HG02840 (cell line): ENCODE data around the gene TMEM256.

Experiments
- ATAC-seq: cut with Tn5 transposase; IDR thresholded peaks from one replicate; pipeline ENCODE4 v1.9.1; 2021; ENCODE audit warnings: mild to moderate bottlenecking, moderate library complexity, moderate number of reproducible peaks; ENCODE audit not compliant: unreplicated experiment, low FRiP score

TMEM256 gene

DNA sequence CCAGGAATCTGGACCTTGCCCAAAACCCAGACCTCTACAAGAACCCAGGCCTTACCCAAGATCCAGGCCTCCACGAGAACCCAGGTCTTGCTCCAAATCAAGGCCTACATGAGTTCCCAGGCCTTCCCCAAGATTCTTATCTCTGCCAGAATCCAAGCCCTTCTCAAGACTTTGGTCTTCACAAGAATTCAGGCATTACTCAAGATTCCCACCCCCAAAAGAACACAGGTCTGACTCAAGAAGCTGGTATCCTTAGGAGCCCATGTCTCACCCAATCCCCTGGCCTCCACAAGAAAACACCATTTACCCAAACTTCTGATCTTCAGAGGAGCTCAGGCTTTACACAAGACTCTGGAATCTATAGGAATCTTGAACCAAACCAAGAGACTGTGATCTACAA lies 27.3 kb upstream of the TMEM256 start:
- no peak for ATAC-seq

GRCh38 chr17:7429722-7430121 lies 25.8 kb upstream of the TMEM256 start:
- no peak for ATAC-seq

GRCh38 chr17:7428557-7428956 lies 24.7 kb upstream of the TMEM256 start, which contains the start of gene SPEM3:
Gene SPEM3, plus strand, starts transcription at chr17:7428857. Its CDS starts 46 bp downstream, at chr17:7428903.
- ATAC-seq, result no peak

DNA sequence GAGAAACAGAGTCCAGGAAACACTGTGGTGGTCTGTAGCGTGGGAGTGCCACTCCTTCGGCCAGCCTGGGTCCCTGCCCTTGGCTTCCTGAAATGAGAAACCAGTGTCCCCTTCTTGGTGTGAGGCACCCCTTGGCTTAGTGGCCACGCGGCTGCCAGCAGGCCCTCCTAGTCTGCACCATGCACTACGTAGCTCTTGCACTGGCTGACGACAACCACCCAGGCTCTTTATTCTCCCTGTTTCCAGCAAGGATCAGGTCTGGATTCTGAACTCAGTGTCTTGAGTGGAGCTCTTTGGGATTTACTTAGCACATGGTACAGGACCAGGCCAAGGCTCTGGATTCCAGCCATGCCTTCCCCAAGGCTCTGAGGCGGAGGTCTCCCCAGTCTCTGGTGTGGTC lies 23.7 kb upstream of the TMEM256 start:
- no peak for ATAC-seq

DNA sequence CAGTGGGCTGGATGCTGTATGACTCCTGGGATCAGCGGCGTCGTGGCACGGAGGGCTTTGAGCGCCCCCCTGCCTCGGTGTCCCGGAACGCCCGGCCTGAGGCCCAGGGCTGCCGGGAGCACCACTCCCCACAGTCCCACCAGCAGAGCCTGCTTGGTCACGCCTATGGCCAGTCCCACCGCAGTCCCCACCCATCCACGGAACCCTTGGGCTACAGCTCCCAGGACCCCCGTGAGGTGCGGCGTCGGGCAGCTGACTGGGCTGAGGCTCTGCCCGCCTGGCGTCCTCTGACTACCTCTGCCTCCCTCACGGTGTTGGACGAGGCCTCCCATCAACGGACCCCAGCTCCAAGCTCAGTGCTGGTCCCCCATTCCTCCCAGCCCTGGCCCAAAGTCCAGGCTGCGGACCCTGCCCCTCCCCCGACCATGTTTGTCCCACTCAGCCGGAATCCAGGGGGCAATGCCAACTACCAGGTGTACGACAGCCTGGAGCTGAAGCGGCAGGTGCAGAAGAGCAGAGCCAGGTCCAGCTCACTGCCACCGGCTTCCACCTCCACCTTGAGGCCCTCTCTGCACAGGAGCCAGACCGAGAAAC lies 23.1 kb upstream of the TMEM256 start:
- ATAC-seq, result no peak

DNA sequence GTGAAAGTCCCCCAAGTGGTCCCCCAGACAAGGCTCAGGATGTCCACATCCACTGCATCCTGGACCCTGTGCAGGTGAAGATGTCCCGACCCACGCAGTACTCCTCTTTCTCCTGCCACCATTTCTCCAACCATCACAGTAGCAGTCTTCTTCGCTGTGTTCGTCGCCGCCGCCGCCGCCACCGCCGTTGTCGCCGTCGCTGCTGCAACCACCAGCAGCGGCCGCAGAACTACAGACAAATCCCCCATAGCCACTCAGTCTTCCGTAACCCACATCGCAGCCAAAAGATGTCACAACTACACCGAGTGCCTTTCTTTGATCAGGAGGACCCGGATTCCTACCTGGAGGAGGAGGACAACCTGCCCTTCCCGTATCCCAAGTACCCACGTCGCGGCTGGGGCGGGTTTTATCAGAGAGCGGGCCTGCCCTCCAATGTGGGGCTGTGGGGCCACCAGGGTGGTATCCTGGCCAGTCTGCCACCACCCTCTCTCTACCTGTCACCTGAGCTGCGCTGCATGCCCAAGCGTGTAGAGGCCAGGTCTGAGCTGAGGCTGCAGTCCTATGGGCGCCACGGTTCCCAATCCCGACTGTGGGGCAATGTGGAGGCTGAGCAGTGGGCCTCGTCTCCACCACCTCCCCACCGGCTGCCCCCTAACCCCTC lies 22.4 kb upstream of the TMEM256 start:
- ATAC-seq, result no peak

DNA sequence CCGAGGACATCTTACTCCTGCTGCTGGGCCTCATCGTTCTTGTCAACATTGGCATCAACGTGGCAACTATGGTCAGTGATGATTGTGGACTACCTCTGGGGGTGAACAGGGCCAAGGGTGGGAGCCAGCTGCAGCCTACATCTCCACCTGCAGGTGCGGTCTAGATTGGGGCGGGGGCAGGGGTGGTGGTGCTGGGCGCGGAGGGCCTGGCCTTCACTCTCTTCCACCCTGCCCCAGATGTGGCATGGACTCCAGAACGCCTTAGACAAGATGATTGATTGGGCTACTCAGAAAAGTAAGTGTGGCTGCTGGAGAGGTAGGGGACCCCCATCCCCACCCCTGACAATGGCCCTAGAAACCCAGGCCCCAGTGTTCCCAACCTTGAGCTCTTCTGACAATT lies 21.9 kb upstream of the TMEM256 start:
- no peak for ATAC-seq

GRCh38 chr17:7425316-7425715 lies 21.4 kb upstream of the TMEM256 start, which contains the start of gene SPEM2:
Gene SPEM2, plus strand, starts transcription at chr17:7425616. Its CDS starts 73 bp downstream, at chr17:7425689.
- ATAC-seq, result no peak

DNA sequence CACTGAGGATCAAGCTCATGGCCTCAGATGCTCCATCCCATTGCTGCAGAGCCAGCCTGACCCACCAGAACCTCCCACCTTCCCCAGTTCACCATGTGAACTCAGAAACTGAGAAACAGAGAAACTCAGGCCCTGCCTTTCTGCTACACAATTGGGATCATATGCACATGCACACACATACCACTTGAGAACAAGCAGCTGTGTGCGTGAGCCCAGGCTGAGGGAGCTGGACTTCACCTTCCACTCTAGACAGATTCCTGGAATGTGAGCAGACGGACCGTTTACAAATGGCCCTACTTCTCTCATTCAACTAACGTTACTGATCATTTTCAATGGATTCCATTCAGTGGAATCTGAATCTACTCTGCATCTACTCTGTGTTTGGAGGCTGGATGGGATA lies 19.8 kb upstream of the TMEM256 start:
- ATAC-seq, result no peak

DNA sequence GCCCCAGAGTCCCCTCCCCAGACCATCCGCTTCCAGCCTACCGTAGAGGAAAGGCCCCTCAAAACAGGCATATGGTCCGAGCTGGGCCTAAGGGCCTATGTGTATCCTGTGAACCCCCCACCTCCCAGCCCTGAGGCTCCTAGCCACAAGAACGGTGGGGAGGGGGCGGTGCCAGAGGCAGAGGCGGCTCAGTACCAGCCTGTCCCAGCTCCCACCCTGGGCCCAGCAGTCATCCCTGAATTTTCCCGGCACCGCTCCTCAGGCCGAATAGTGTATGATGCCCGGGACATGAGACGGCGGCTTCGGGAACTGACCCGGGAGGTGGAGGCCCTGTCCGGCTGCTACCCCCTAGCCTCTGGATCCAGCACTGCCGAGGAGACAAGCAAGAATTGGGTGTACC lies 17.3 kb upstream of the TMEM256 start:
- no peak for ATAC-seq

DNA sequence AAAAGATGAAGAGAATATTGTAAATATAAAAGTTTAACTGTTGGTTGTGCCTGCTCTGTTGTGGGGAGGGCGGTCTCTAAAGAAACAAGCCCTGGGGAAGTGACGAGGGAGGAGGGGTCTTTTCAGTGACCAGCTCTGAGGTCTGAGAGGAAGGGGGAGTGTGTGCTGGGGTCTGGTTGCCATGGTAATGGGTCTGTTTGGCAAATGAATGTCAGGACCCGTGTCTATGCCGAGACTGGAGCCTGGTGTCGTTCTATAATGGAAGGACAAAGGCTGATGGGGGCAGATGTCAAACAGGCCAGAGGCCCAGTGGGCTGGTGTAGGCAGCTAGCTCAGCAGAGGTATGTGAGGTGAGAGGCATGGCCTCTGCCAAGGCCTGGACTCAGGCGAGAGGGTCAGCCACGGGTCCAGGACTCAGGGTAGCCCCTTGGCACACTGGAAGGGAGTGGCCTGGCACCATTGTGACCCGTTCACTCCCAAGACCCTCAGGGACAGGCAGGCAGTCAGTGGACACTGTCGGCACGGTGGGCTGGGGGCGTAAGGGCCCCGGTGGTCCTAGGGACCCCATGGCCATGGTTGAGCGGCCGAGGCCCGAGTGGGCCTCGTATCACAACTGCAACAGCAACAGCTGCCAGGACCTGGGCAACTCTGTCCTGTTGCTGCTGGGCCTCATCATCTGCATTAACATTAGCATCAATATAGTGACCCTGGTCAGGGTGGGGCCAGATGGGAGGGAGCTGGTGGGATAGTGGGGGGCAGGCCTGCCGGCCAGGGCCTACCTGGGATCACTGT lies 16.1 kb upstream of the TMEM256 start, which contains the start of gene SPEM1:
Gene SPEM1 (plus strand): TSS at position 506 of the 792 bp plus-strand sequence. CDS start 61 bp downstream, at position 567.
- ATAC-seq, result no peak

- no peak for ATAC-seq
Measured at GRCh38 chr17:7418472-7419152, 14.7 kb upstream of the TMEM256 start.

DNA sequence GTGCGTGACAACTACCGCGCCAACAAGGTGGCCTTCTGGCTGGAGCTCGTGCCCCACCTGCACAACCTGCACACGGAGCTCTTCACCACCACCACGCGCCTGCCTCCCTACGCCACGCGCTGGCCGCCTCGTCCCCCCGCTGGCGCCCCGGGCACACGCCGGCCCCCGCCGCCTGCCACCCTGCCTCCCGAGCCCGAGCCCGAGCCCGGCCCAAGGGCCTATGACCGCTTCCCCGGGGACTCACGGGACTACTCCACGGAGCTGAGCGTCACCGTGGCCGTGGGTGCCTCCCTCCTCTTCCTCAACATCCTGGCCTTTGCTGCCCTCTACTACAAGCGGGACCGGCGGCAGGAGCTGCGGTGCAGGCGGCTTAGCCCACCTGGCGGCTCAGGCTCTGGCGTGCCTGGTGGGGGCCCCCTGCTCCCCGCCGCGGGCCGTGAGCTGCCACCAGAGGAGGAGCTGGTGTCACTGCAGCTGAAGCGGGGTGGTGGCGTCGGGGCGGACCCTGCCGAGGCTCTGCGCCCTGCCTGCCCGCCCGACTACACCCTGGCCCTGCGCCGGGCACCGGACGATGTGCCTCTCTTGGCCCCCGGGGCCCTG lies 13.3 kb upstream of the TMEM256 start:
- ATAC-seq, result no peak

- ATAC-seq, result no peak
Measured at GRCh38 chr17:7416323-7416722, 12.4 kb upstream of the TMEM256 start.

DNA sequence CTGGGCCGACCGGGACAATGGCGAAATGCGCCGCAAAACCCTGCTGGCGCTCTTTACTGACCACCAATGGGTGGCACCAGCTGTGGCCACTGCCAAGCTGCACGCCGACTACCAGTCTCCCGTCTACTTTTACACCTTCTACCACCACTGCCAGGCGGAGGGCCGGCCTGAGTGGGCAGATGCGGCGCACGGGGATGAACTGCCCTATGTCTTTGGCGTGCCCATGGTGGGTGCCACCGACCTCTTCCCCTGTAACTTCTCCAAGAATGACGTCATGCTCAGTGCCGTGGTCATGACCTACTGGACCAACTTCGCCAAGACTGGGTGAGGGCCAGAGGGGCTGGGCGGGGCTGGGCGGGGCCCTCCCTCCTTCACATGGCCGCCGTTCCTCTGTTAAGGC lies 11.9 kb upstream of the TMEM256 start:
- no peak for ATAC-seq

DNA sequence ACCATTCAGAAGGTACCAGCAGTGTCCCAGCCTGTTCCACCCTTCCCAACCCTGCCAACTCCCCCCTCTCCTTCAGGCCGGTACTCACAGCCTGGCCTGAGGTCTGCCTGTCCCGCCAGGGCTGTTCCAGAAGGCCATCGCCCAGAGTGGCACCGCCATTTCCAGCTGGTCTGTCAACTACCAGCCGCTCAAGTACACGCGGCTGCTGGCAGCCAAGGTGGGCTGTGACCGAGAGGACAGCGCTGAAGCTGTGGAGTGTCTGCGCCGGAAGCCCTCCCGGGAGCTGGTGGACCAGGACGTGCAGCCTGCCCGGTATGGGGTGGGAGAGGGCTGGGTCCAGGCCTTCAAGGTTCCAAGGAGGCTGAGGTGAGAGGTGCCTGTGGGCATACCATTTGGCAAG lies 10.9 kb upstream of the TMEM256 start:
- ATAC-seq, result no peak

- no peak for ATAC-seq
Measured at GRCh38 chr17:7413346-7413985, 9.6 kb upstream of the TMEM256 start.

DNA sequence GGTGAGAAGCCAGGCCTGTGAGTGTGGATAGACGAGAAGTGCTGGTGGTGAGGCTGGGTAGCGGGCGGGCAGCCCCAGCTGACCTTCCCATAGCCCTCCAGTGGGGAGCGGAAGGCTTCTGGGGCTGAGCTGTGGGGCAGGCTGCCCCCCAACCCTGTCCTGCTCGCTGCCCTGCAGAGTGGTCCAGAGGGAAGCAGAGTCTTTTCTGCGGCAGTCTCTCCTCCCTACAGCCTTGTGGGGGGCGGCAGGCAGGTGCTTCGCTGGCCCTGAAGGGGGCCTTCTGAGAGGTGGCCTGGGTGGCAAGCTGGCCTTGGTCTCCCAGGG lies 7.5 kb upstream of the TMEM256 start:
- no peak for ATAC-seq

- ATAC-seq, result no peak
Measured at GRCh38 chr17:7410634-7411426, 6.9 kb upstream of the TMEM256 start.
